CD4-positive, alpha-beta T cell treated with Interleukin-1 beta for 1 hour (primary cell): ENCODE data around the gene AKAP8L.

Source experiments
- DNase-seq, 2 donors: peaks; one replicate each; pipeline ENCODE4 v3.0.0-alpha.2; 2020 to 2022

Gene AKAP8L

DNA sequence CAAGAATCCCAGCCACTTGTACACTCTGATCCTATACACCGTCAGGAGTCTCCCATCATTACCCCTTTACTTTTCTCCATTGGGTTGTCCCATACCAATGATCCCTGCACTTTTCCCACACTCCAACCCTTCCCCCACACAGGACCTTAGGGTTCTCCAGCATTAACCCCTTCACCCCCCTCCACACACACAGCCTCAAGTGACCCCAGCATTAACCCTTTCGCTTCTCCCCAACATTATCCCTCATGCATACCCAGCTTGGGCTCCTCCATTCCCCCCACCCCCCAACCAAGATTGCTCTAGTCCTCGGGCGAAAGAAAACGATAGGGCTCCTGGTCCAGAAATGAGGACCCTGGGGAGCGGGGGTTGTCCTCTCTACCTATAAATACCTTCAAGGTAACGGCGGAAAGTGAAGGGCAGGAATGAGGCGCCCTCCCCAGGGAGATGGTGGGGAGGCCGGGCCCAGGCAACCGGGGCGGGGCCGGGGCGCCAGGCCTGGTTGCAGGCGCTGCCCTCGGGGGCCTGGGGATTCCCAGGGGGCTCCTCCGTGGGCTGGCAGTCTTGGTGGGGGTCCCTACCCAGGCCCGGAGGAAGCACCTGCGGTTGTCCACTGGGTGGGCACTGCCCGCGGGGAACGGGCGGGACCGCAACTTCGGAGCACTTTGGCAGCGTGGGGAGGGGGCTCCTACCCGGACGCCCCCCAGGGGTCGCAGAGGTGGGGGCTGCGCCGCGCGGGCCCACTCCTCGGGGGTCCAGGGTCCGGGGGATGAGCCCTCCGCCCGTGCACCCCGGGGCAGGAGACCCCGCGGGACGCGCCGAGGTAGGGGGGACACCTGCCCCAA is 30.2 kb upstream of the AKAP8L start:
- DNase-seq, result no peak

DNA sequence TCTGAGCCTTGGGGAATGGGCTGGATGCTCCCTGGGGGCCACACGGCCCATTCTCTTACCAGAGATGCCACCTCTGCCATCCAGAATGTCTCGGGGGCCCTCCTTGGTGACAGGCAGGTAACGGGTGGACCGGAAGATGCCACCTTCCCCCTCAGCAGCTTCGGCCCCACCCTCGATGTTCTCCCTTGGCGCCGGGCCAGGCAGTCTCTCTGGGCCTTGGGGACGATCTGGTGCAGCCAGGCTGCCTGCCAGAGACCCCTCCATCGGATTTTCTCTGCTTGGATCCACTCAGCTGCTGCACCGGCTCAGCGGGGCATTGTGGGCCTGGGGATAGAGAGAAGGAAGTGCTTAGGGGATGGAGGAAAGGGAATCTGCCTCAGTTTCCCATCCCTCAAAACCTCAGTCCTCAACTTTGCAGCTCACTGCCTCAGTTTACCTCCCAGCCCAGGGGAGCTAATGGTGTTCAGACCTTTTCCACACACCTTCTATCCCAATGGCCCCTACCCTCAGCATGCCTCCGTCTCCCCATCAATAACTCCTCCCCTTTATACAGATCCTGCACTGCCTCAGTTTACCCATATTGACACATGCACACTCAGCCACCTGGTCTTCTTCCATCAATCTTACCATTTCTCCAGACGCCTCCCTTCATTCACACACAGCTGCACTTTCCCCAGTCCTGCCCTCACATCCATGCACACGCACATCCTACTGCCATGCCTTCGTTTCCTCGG is 29.4 kb upstream of the AKAP8L start:
- no peak for DNase-seq

GRCh38 chr19:15447057-15447456 is 28.3 kb upstream of the AKAP8L start:
- DNase-seq, result no peak

DNA sequence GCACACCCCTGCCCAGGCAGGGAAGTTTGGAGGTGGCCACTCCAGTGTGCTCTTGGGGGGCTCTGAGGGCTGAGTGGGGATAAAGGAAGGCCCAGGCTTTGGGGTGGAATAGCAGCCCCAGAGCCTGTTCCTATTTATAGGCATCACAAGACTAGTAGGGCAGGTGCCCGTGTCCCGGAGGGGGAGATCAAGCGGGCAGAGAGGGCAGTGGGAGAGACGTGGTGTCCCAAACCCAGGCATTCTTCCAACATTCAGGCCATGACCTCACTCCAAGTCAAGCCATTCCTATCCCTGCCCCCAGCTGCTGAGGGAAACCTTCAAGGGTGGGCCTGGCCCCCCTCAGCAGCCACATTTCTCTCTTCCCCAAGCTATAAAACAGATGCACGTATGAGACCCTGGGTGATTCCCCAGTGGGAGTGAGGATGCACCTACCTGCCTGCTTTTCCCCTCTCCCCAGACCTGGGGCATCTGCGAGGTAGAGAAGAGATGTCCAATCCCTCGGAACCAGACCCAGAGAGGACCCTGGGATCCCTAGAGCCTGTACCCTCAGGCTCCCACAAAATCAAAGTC is 27.1 kb upstream of the AKAP8L start:
- DNase-seq, result no peak

DNA sequence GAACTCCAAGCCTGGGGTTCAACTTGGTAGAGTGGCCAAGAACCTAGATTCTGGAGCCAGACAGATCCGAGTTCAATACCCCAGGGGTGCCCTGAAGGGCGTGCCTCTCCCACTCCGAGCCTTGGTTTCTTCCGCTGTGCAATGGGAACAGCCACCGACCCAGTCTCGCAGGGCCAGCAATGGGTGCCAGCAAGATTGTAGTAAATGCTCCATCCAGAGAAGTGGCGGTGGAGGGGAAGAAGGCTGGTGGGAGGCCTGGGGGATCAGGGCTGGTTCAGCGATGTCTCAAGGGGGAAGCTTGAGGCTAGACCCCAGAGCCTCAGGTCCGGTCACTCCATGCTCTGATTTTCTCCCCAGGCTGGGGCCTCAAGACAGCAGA is 26.4 kb upstream of the AKAP8L start:
- DNase-seq, result no peak

DNA sequence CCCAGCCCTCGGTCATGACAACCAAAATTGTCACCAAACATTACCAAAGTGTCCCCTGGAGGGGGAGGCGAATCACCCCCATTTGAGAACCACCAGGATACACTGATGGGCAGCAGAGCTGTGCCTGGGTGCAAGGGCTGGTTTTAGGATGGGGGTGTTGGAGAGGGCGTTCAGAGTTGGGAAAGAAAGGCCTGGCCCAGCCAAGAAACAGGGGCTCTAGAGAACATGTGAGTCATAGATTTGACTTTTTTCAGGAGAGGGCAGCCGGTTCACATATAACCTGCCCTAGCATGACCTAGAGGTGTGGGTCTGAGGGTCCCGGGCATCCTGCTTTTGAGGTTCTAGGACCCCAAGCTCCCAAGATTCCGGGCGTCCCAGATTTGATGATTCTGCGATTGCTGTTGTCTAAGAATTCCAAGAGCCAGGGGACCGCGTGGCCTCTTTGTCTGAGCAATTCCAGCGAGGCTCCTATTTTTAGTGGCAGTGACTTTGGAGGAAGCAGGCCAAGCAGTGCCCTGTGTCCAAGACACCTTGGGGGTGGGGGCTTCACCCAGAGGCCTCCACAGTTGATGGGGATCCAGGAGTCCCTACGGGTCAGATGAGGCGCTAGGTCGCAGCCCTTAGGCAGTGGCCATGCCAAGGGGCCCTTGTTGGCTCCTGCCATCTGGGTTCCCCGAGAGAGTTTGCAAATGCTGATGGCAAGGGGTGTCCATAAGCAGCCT is 25.9 kb upstream of the AKAP8L start:
- DNase-seq, result no peak

DNA sequence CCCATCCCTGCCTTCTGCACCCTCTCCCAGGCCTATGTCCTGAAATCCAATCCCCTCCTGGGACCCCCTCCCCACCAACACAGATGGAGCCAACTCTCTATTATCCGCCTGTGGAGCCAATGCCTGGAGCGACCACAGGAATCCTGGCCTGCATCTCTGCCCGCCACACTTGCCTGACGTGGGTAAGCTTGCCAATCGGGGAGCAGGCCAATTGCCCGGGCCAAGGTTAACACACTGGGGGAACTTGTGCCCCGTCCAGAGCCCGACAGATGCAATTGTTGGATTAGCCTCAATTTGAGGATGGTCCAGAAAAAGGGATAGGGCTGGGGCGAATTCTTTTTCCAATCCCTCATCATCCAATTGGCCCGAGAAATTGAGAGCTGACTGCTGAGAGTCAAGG is 25.1 kb upstream of the AKAP8L start:
- DNase-seq, result no peak

DNA sequence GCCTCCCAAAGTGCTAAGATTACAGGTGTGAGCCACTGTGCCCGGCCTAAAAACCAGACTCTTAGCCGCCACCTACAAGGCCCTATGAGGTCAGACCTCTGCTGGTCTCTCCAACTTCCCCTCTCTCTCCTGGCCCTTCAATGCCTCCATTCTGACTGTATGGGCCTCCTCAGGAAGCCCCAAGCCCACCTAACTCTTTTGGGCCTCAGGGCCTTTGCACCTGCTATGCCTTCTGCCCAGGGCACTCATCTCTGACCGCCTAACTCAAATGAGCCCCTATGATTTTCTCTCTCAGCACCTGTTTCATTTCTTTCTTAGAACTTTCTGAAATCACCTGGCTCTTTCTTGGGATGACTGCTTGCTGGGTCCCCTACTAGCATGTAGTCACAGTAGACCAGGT is 24.5 kb upstream of the AKAP8L start:
- DNase-seq, result no peak

DNA sequence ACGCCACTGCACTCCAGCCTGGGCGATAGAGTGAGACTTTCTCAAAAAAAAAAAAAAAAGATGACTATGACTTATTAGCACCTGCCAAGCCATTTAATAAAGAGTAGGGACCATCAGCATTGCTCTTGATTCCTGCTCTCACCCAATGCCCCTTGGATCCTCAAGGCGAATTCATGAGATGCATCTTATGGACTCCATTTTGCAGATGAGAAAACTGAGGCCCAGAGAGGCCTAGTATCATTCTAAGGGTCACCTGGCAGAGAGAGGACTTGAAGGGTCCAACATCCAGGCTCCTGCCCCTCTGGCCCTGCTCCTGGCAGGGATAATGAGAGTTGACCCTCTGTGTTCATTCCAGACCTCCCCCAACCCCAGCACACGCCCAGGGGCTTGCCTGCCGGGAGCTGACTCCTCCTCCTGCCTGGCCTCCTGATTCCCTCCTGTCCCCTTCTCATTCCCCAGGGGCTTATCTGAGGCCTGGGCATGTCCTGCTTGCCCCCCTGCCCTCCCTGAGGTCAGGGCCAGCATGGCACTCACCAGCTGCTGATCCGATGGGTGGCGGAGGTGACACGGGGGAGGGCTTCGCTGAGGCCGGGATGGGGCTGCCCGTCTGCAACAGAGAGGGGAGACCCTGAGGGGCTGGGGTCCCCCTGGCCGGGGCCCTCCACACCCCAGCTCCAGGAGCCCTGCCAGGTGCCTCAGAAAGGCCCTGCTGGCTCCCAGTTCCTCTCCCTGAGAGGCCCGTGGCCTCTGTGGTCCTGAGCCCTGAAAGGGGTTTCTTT is 23.5 kb upstream of the AKAP8L start:
- no peak for DNase-seq

DNA sequence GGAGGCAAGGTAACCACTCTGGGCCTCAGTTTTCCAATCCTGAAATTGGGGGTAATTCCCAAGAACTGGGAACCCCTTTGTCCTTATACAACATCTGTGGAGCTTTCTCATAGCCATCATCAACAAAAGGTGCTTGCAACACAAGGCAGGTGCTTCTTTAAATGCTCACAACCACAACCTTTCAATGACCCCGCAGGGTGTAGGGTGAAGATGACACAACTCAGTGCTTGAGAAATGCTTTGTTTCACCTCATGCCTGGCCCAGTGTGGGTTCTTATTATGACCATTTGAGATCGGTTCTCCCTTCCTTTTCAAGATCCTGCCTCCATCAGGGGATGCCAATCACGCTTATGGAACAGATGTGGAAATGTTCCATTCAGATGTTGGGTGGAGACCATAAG is 22.5 kb upstream of the AKAP8L start:
- DNase-seq, result no peak

GRCh38 chr19:15439821-15440641 is 21.2 kb upstream of the AKAP8L start:
- no peak for DNase-seq

DNA sequence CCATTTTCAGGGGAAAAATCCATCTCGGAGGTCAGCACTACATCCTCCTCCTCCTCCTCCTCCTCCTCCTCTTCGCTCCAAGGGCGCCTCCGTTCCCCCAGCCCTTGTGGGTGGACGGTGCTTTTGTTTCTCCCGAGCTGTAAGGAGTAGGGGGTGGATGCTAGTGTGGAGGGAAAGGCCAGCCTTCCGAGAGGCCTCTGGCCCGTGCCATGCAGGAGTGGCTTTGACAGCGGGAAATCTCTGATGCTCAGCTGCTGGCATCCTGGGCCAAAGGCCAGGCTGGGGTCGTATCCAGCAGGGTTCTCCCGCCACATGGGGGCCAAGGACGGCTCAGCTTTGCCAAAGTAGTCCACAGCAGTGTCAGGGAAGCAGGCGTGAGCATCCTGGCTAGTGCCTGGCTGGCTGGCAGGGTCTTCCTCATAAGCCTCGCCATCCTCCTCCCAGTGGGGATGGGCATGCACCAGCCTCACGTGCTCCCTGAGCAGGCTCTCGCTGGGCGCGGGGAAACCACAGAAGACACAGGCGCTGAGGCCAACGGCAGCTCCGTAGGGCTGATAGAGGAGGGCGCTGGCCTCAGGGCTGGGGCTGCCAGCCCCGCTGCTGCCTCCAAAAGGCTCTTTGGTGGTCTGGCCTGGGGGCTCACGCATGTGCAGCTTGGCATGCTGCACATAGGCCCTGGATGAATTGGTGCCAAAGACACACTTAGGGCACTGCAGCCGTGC is 20.5 kb upstream of the AKAP8L start:
- DNase-seq, result no peak

DNA sequence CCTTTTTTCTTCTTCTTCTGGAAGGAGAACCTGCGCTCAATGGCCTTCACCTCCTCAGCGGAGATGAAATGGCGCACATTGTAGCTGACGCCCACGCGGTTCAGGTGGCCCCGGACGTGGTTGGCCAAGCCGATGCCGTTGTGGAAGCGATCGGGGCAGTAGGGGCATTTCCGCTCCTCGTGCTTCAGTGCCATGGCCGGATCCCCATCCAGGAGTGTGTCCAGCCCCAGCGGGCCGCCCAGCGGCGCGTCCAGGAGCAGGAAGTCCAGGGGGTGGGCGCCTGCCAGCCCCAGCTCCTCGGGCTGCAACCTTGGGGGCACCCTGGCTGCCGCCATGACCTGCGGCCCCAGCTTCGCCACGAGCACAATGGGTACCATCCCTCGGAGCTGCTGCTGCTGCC is 19.8 kb upstream of the AKAP8L start:
- no peak for DNase-seq

GRCh38 chr19:15438124-15438496 is 19.3 kb upstream of the AKAP8L start:
- DNase-seq, result no peak

DNA sequence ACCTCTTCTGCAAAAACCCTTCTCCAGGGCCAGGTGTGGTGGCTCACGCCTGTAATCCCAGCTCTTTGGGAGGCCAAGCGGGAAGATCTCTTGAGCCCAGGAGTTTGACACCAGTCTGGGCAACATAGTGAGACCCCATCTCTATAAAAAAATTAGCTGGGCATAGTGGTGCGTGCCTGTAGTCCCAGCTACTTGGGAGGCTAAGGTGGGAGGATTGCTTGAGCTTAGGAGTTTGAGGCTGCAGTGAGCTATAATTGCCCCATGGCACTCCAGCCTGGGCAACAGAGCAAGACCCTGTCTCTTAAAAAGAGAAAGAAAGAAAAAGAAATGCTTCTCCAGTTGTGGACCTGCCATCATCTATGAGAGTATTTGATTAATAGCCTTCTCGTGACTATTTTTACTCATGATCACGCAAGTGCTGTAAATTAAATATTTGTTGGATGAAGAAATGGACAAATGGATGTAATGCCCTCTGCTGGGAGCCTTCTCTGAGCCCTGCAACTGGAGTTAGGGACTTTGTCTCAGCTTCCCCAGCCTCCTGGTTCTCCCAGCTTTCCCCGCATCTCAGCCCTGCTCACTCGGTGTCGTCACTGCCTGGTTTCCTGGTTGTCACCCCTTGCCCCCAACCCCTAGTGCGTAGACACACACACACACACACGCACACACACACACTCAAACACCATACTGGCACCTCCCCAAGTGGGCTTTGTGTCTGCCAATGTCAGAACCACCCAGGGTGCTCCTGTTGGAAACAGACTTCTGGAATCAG is 18.8 kb upstream of the AKAP8L start:
- no peak for DNase-seq

- DNase-seq, result no peak
Observed at GRCh38 chr19:15436826-15437110, 18.0 kb upstream of the AKAP8L start.

GRCh38 chr19:15436012-15436825 is 17.4 kb upstream of the AKAP8L start:
- DNase-seq, result no peak

GRCh38 chr19:15433519-15434069 is 14.8 kb upstream of the AKAP8L start:
- DNase-seq, result no peak
